Lower lobe of right lung (tissue), 2 donors: ENCODE results near the gene PLSCR1. TPM values are rescaled to one million over a fixed set of nuclear protein-coding genes. Genes with fewer than 3 reads are reported as not detected.

Experiments
- ATAC-seq, 2 donors: fragments of 200-7000 bp; cut with Tn5 transposase; one replicate each; pipeline ENCODE4 v1.9.1; 2020 to 2022; ENCODE audit warnings: mild to moderate bottlenecking in 2 of 2, moderate library complexity in 2 of 2
- DNase-seq: peaks from one replicate; pipeline ENCODE4 v3.0.0-alpha.2; 2020
- H3K27ac ChIP-seq: fragments of 200-600 bp; one replicate; pipeline ENCODE4 v1.8.0; 2022
- H3K27me3 ChIP-seq: fragments of 200-600 bp; one replicate; pipeline ENCODE4 v1.8.0; 2022; ENCODE audit warnings: low read depth
- H3K36me3 ChIP-seq: fragments of 200-600 bp; one replicate; pipeline ENCODE4 v1.8.0; 2022; ENCODE audit warnings: mild to moderate bottlenecking
- H3K4me1 ChIP-seq: fragments of 200-600 bp; one replicate; pipeline ENCODE4 v1.8.0; 2022
- H3K4me3 ChIP-seq: fragments of 200-600 bp; one replicate; pipeline ENCODE4 v1.8.0; 2022; ENCODE audit warnings: mild to moderate bottlenecking
- H3K9me3 ChIP-seq: fragments of 200-600 bp; one replicate; pipeline ENCODE4 v1.8.0; 2022
- intact Hi-C: fragments of 100-400 bp; cut with DNase I; formaldehyde crosslinking; loops from one replicate; pipeline ENCODE4 v1.11.0; 2022
- total RNA-seq: library from RNA; stranded (reverse); fragmentation: NEBNext Ultra II Directional; extraction: Animal tissue kit (Norgen Biotek cat#: 25700); gene quantifications from one replicate; pipeline ENCODE4 v1.2.1, GENCODE V29; 2021
- TF ChIP-seq, protein P1 (sequence below): fragments of 200-600 bp; IDR thresholded peaks from one replicate; pipeline ENCODE4 v1.8.0; 2022; ENCODE audit warnings: antibody characterized with exemption, mild to moderate bottlenecking
- donor health status: DM: no; HTN: yes; CAD: no; lungs with severe emphysema.

PLSCR1 gene
- total RNA-seq, 1 donor from 2014 or later, result 194 TPM

GRCh38 chr3:146537603-146538002, 6.8 kb downstream of the PLSCR1 start:
- Histone ChIP-seq H3K9me3 (no peaks in the 10 kb centered on the region), H3K27ac (no peak overlapping the region), H3K4me3 (no peak overlapping the region), H3K36me3 (peaks cover 5% of the 10 kb centered on the region), H3K4me1 (peaks cover 63% of the 10 kb centered on the region), H3K27me3 (no peaks in the 10 kb centered on the region)
- TF ChIP-seq, protein P1, sequence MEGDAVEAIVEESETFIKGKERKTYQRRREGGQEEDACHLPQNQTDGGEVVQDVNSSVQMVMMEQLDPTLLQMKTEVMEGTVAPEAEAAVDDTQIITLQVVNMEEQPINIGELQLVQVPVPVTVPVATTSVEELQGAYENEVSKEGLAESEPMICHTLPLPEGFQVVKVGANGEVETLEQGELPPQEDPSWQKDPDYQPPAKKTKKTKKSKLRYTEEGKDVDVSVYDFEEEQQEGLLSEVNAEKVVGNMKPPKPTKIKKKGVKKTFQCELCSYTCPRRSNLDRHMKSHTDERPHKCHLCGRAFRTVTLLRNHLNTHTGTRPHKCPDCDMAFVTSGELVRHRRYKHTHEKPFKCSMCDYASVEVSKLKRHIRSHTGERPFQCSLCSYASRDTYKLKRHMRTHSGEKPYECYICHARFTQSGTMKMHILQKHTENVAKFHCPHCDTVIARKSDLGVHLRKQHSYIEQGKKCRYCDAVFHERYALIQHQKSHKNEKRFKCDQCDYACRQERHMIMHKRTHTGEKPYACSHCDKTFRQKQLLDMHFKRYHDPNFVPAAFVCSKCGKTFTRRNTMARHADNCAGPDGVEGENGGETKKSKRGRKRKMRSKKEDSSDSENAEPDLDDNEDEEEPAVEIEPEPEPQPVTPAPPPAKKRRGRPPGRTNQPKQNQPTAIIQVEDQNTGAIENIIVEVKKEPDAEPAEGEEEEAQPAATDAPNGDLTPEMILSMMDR, result no peak
- ATAC-seq (no peak), DNase-seq (no peak)
- intact Hi-C loops, result no loop called here

GRCh38 chr3:146536681-146537080, 7.7 kb downstream of the PLSCR1 start:
- TF ChIP-seq, protein P1, result no peak
- no peak overlapping the region for H3K4me3 ChIP-seq
- intact Hi-C loops, result no loop called here
- H3K27me3 ChIP-seq, result no peaks in the 10 kb centered on the region
- no peak overlapping the region for H3K27ac ChIP-seq
- H3K9me3 ChIP-seq, result no peaks in the 10 kb centered on the region
- no peak for DNase-seq
- ATAC-seq, result no peak
- H3K36me3 ChIP-seq, result peaks cover 14% of the 10 kb centered on the region
- peaks cover 54% of the 10 kb centered on the region for H3K4me1 ChIP-seq

DNA sequence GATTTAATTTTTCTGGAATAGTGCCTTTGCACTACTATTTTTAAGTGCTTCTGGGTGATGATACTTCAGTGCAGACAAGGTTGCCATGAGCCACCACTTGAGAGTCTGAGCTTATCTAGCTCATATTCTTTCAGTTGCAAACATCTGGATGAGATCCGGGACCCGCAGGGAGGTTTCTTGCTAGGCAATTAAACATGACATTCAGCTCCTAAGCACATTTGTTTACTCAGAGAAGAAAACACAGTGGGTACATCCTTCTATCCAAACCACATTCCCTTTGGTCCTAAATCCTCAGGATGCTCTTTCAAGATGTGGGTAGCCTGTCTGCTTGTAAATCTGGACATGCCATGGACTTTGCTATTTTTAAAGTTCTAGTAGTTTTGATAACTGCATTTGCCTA, 12.0 kb downstream of the PLSCR1 start:
- H3K36me3 ChIP-seq, result peaks cover 56% of the 10 kb centered on the region
- no peaks in the 10 kb centered on the region for H3K9me3 ChIP-seq
- H3K27ac ChIP-seq, result no peak overlapping the region
- peaks cover 14% of the 10 kb centered on the region for H3K4me1 ChIP-seq
- no peaks in the 10 kb centered on the region for H3K27me3 ChIP-seq
- no peak overlapping the region for H3K4me3 ChIP-seq
- ATAC-seq (no peak), DNase-seq (no peak)
- intact Hi-C loops, result no loop called here
- TF ChIP-seq, protein P1, result no peak

GRCh38 chr3:146530609-146531008, 13.8 kb downstream of the PLSCR1 start:
- no peak overlapping the region for H3K27ac ChIP-seq
- DNase-seq (no peak), ATAC-seq (no peak)
- H3K4me3 ChIP-seq, result no peak overlapping the region
- no peaks in the 10 kb centered on the region for H3K4me1 ChIP-seq
- intact Hi-C loops, result no loop called here
- TF ChIP-seq, protein P1, result no peak
- no peaks in the 10 kb centered on the region for H3K9me3 ChIP-seq
- H3K36me3 ChIP-seq, result peaks cover 69% of the 10 kb centered on the region
- H3K27me3 ChIP-seq, result no peaks in the 10 kb centered on the region

- ATAC-seq (no peak), DNase-seq (no peak)
- Histone ChIP-seq H3K27me3 (no peaks in the 10 kb centered on the region), H3K27ac (no peak overlapping the region), H3K4me1 (no peaks in the 10 kb centered on the region), H3K36me3 (peaks cover 85% of the 10 kb centered on the region), H3K4me3 (no peak overlapping the region), H3K9me3 (no peaks in the 10 kb centered on the region)
- intact Hi-C loops, result no loop called here
- TF ChIP-seq, protein P1, result no peak
These were observed 15.4 kb downstream of the PLSCR1 start for GRCh38 chr3:146529021-146529420.

DNA sequence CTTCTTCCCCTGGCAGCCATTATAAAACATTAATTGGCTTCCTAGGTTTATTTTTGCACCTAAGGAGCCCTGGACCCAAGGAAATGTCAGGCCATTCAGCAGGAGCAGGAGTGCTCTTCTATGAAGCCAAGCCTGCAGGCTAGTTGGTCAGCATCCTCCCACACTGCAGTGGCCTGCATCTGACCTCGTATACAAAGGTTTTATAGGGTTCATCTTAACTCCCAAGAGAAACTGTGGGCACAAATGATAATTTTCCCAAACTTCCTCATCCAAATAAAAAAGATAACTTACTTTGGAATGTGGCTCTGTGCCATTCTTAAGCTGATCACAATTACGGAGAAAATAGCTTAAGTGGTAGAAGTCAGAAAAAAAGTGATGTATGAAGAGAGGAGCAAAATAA, 19.4 kb downstream of the PLSCR1 start:
- H3K9me3 ChIP-seq, result no peaks in the 10 kb centered on the region
- TF ChIP-seq, protein P1, result no peak
- no peak overlapping the region for H3K4me3 ChIP-seq
- ATAC-seq (no peak), DNase-seq (no peak)
- intact Hi-C loops, result no loop called here
- no peak overlapping the region for H3K27ac ChIP-seq
- no peaks in the 10 kb centered on the region for H3K4me1 ChIP-seq
- no peaks in the 10 kb centered on the region for H3K27me3 ChIP-seq
- peaks cover 87% of the 10 kb centered on the region for H3K36me3 ChIP-seq
